ENCODE results near the gene CACNA1A.

The CACNA1A gene

DNA sequence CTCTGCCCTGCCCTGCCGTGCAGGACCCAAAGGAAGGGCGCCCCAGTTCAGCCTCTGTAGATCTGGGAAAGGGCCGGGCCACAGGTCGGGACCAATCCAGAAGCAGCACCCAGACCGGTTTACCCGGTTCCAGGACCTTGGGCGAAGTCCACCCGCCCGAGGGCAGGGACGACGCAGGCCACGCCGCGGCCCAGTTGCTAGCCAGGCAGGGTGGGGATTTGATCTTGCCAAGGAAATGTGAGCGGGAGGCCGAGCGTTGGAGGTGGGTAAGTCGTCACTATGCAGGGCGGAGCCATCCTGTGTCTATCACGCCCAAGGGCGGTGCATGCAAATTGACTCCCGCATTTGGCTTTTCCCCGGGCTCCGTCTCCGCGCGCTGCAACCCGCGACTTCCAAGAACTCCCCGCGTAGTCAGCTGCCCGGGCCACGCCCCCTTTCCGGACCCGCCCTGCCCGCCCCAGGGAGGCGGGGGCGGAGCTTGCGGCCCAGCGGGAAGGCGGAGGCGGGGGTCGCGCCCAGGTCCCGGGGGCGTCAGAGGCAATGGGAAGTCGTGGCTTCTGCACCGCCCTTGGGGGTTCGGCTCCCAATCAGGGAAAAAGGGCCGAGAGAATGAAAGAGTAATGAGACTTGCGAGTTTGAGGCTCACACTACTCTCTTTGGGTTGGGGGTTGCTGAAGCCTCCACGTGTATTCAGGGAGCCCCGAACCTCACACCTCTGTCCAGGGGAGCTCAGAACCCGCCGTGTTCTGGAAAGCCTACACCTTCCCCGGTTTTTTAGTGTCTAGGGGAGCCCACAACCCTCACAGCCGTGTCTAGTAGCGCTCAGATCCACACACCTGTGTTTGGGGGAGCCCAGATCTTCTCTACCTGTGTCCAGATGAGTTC lies 343.3 kb downstream of the CACNA1A start (continued):
- TF ChIP-seq, protein P1, sequence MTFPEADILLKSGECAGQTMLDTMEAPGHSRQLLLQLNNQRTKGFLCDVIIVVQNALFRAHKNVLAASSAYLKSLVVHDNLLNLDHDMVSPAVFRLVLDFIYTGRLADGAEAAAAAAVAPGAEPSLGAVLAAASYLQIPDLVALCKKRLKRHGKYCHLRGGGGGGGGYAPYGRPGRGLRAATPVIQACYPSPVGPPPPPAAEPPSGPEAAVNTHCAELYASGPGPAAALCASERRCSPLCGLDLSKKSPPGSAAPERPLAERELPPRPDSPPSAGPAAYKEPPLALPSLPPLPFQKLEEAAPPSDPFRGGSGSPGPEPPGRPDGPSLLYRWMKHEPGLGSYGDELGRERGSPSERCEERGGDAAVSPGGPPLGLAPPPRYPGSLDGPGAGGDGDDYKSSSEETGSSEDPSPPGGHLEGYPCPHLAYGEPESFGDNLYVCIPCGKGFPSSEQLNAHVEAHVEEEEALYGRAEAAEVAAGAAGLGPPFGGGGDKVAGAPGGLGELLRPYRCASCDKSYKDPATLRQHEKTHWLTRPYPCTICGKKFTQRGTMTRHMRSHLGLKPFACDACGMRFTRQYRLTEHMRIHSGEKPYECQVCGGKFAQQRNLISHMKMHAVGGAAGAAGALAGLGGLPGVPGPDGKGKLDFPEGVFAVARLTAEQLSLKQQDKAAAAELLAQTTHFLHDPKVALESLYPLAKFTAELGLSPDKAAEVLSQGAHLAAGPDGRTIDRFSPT (tag by site-specific recombination; IDR thresholded peaks at IDR 0.05), result 0 out of 2 replicates have a peak, but pooled peaks have one; percentile 22
- TF ChIP-seq SCRT1 (tag by site-specific recombination; IDR thresholded peaks at IDR 0.05; ENCODE audit: borderline replicate concordance) (no peak), ZNF155 (tag by site-specific recombination; IDR thresholded peaks at IDR 0.05) (no peak), KLF7 (tag by site-specific recombination; IDR thresholded peaks at IDR 0.05; ENCODE audit: borderline replicate concordance) (peak; percentile 57; the same call in 1 of the 2 replicates), ZNF37A (tag by site-specific recombination; IDR thresholded peaks at IDR 0.05) (no peak), ZNF416 (tag by site-specific recombination; IDR thresholded peaks at IDR 0.05) (no peak), ZBTB20 (tag by site-specific recombination; IDR thresholded peaks at IDR 0.05) (peak; percentile 91), ZNF561 (tag by site-specific recombination; IDR thresholded peaks at IDR 0.05; ENCODE audit: borderline replicate concordance) (peak; percentile 53; the same call in 1 of the 2 replicates), ZBTB48 (tag by site-specific recombination; IDR thresholded peaks at IDR 0.05) (no peak), ZNF843 (tag by site-specific recombination; IDR thresholded peaks at IDR 0.05) (no peak)

DNA sequence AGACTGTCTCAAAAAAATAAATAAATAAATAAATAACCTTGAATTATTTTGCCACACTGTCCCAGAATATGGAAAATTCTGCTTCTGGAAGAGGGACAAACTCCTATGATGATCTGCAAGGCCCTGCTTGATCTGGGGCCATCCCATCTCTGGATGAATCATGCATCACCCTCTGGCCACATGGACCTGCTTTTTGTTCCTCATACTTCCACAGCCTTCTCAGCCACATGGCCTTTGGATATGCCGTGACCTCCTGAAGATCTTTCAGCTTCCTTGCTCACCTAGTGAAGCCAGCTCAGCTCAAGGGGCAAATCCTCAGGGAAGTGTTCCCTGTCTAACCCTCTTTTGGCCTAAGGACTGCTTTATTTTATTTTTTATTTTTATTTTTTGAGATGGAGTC lies 345.7 kb downstream of the CACNA1A start:
- H3K4me1 ChIP-seq (ENCODE audit: control insufficient read depth, insufficient read depth, low read length), result peaks cover 16% of the 10 kb centered on the region
- no peaks in the 10 kb centered on the region for H3K36me3 ChIP-seq (ENCODE audit: control insufficient read depth in 2 of 2, insufficient read depth in 1 of 2, low read length in 2 of 2)
- ChIA-PET POLR2A (no interaction called here), CTCF (interaction anchor here (0.8 to 1.5 kb wide), 2 partner anchors 8 to 194 kb away, joined by 3 to 7 read pairs; no protein-coding TSS in a partner anchor)
- no peak overlapping the region for H3K27ac ChIP-seq (ENCODE audit: extremely low read depth, low read depth, low read length)
- no peaks in the 10 kb centered on the region for H3K9me3 ChIP-seq (ENCODE audit: control insufficient read depth, insufficient read depth, low read depth, low read length)
- TF ChIP-seq ZNF623 (tag by site-specific recombination; IDR thresholded peaks at IDR 0.05), result peak; percentile 66
- no peak for TF ChIP-seq HOXD13 (CRISPR knock-in tag; IDR thresholded peaks at IDR 0.05; ENCODE audit: borderline replicate concordance)
- H3K4me3 ChIP-seq (ENCODE audit: low read depth, low read length), result no peak overlapping the region

DNA sequence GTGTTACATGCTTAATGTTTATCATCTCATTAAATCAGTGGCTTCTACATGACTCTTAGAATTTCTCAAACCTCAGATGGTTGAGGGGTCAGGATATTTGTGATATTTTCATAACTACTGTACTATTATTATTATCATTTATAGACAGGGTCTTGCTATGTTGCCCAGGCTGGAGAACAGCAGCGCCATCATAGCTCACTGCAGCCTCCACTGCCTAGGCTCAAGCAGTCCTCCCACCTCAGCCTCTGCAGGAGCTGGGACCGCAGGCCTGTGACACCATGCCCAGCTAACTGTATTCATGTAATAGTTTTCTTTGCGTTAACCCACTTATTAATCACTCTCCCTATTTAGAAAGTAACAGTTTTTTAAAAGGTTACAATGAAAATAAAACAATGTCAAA lies 346.6 kb downstream of the CACNA1A start:
- Histone ChIP-seq H3K36me3 (ENCODE audit: control insufficient read depth in 2 of 2, insufficient read depth in 1 of 2, low read length in 2 of 2) (no peaks in the 10 kb centered on the region), H3K9me3 (ENCODE audit: control insufficient read depth, insufficient read depth, low read depth, low read length) (no peaks in the 10 kb centered on the region), H3K4me1 (ENCODE audit: control insufficient read depth, insufficient read depth, low read length) (peaks cover 19% of the 10 kb centered on the region), H3K27ac (ENCODE audit: extremely low read depth, low read depth, low read length) (no peak overlapping the region), H3K4me3 (ENCODE audit: low read depth, low read length) (no peak overlapping the region)
- POLR2A ChIA-PET, result no interaction called here
- TF ChIP-seq ZNF121 (tag by site-specific recombination; IDR thresholded peaks at IDR 0.05) (peak; percentile 83), ZNF624 (tag by site-specific recombination; IDR thresholded peaks at IDR 0.05) (no peak)
- CTCF ChIA-PET, result interaction anchor here (0.6 to 0.7 kb wide), 2 partner anchors 52 to 156 kb away, joined by 3 read pairs; no protein-coding TSS in a partner anchor

All from HEK293 (cell line).